Duodenal mucosa (tissue), 2 donors: ENCODE results near the gene NXF1.

Source experiments
- H3K27ac ChIP-seq: one replicate; pipeline ENCODE4 v1.7.0; 2013; ENCODE audit warnings: low read depth, low read length
- H3K27me3 ChIP-seq, 2 donors: one replicate each; pipeline ENCODE4 v1.7.0; 2013; ENCODE audit warnings: low read length in 2 of 2, control low read depth in 1 of 2; ENCODE audit not compliant: insufficient read depth in 2 of 2, control insufficient read depth in 1 of 2
- H3K36me3 ChIP-seq, 2 donors: one replicate each; pipeline ENCODE4 v1.7.0; 2013; ENCODE audit warnings: low read length in 2 of 2, control low read depth in 1 of 2; ENCODE audit not compliant: insufficient read depth in 2 of 2, control insufficient read depth in 1 of 2
- H3K4me1 ChIP-seq, 2 donors: one replicate each; pipeline ENCODE4 v1.7.0; 2013; ENCODE audit warnings: low read length in 2 of 2, control low read depth in 1 of 2; ENCODE audit not compliant: insufficient read depth in 2 of 2, control insufficient read depth in 1 of 2
- H3K4me3 ChIP-seq, 2 donors: one replicate each; pipeline ENCODE4 v1.7.0; 2013; ENCODE audit warnings: low read length in 2 of 2, low read depth in 1 of 2
- H3K9ac ChIP-seq, 2 donors: one replicate each; pipeline ENCODE4 v1.7.0; 2013; ENCODE audit warnings: low read length in 2 of 2, low read depth in 1 of 2
- H3K9me3 ChIP-seq, 2 donors: one replicate each; pipeline ENCODE4 v1.7.0; 2013; ENCODE audit warnings: low read length in 2 of 2, control low read depth in 1 of 2; ENCODE audit not compliant: control insufficient read depth in 1 of 2

The NXF1 gene

GRCh38 chr11:62787005-62787759 is 18.1 kb downstream of the NXF1 start, which contains the start of gene TMEM179B:
Gene TMEM179B (plus strand): TSS chr11:62787402. CDS start chr11:62787432, 30 bp downstream.
- H3K4me1 ChIP-seq: peaks cover 24 to 41% of the 10 kb centered on the region in 2 donors
- peak within 1 kb of the TSS; percentile 96 for H3K27ac ChIP-seq
- H3K4me3 ChIP-seq: peak within 1 kb of the TSS; percentile 77 to 99
- H3K9me3 ChIP-seq: no peaks in the 10 kb centered on the region
- H3K27me3 ChIP-seq: no peaks in the 10 kb centered on the region
- peaks cover 17 to 30% of the 10 kb centered on the region in 2 donors for H3K36me3 ChIP-seq
- H3K9ac ChIP-seq: peak within 1 kb of the TSS; percentile 74 to 100

GRCh38 chr11:62786318-62787004 is 18.8 kb downstream of the NXF1 start:
- Histone ChIP-seq H3K4me1 (peaks cover 22 to 38% of the 10 kb centered on the region in 2 donors), H3K36me3 (peaks cover 18 to 32% of the 10 kb centered on the region in 2 donors), H3K4me3 (peak overlapping the region; percentile 77 to 99), H3K9ac (peak overlapping the region; percentile 74 to 100), H3K27ac (peak overlapping the region; percentile 96), H3K27me3 (no peaks in the 10 kb centered on the region), H3K9me3 (no peaks in the 10 kb centered on the region)

GRCh38 chr11:62782753-62783152 is 22.5 kb downstream of the NXF1 start:
- Histone ChIP-seq H3K4me3 (no peak overlapping the region), H3K27ac (no peak overlapping the region), H3K27me3 (no peaks in the 10 kb centered on the region), H3K36me3 (peaks cover 17 to 27% of the 10 kb centered on the region in 2 donors), H3K9me3 (no peaks in the 10 kb centered on the region), H3K9ac (no peak overlapping the region), H3K4me1 (peaks cover 7 to 12% of the 10 kb centered on the region in 2 donors)

- peaks cover 22 to 47% of the 10 kb centered on the region in 2 donors for H3K36me3 ChIP-seq
These were observed 26.8 kb downstream of the NXF1 start for GRCh38 chr11:62778441-62778840.

GRCh38 chr11:62777389-62777788 is 27.9 kb downstream of the NXF1 start:
- H3K27ac ChIP-seq: no peak overlapping the region
- no peak overlapping the region for H3K9ac ChIP-seq
- H3K4me3 ChIP-seq: no peak overlapping the region
- H3K27me3 ChIP-seq: no peaks in the 10 kb centered on the region
- no peaks in the 10 kb centered on the region for H3K9me3 ChIP-seq
- H3K36me3 ChIP-seq: peaks cover 17 to 42% of the 10 kb centered on the region in 2 donors
- no peaks in the 10 kb centered on the region for H3K4me1 ChIP-seq

More at GRCh38 chr11:62778441-62778840, 26.8 kb downstream of the NXF1 start:
- no peak overlapping the region for H3K4me3 ChIP-seq
- no peaks in the 10 kb centered on the region for H3K27me3 ChIP-seq
- no peak overlapping the region for H3K27ac ChIP-seq
- no peaks in the 10 kb centered on the region for H3K4me1 ChIP-seq
- no peak overlapping the region for H3K9ac ChIP-seq
- no peaks in the 10 kb centered on the region for H3K9me3 ChIP-seq

GRCh38 chr11:62775646-62776045 is 29.6 kb downstream of the NXF1 start:
- H3K9me3 ChIP-seq: no peaks in the 10 kb centered on the region
- H3K9ac ChIP-seq: no peak overlapping the region
- peaks cover 8 to 11% of the 10 kb centered on the region in 2 donors for H3K4me1 ChIP-seq
- H3K4me3 ChIP-seq: no peak overlapping the region
- H3K27ac ChIP-seq: no peak overlapping the region
- H3K27me3 ChIP-seq: no peaks in the 10 kb centered on the region
- peaks cover 14 to 36% of the 10 kb centered on the region in 2 donors for H3K36me3 ChIP-seq

- Histone ChIP-seq H3K27ac (no peak overlapping the region), H3K9me3 (no peaks in the 10 kb centered on the region), H3K4me3 (no peak overlapping the region), H3K27me3 (no peaks in the 10 kb centered on the region), H3K9ac (no peak overlapping the region), H3K4me1 (peaks cover 16 to 22% of the 10 kb centered on the region in 2 donors), H3K36me3 (peaks cover 14 to 30% of the 10 kb centered on the region in 2 donors)
These were observed 30.8 kb downstream of the NXF1 start for GRCh38 chr11:62774407-62774806.

- Histone ChIP-seq H3K27me3 (no peaks in the 10 kb centered on the region), H3K36me3 (peaks cover 10 to 23% of the 10 kb centered on the region in 2 donors), H3K27ac (peak within 1 kb of the TSS; percentile 87), H3K9ac (peak within 1 kb of the TSS; percentile 67 to 88), H3K4me1 (peaks cover 16 to 22% of the 10 kb centered on the region in 2 donors), H3K9me3 (no peaks in the 10 kb centered on the region), H3K4me3 (peak within 1 kb of the TSS; percentile 73 to 88)
These were observed 33.9 kb downstream of the NXF1 start, which contains the start of gene TAF6L for GRCh38 chr11:62771144-62772021. Gene TAF6L (plus strand): TSS chr11:62771396. CDS start chr11:62775784, 4,388 bp downstream.

- Histone ChIP-seq H3K36me3 (peaks cover 12 to 22% of the 10 kb centered on the region in 2 donors), H3K9me3 (no peaks in the 10 kb centered on the region), H3K4me1 (peaks cover 16 to 22% of the 10 kb centered on the region in 2 donors), H3K4me3 (peak overlapping the region; percentile 73 to 88), H3K27me3 (no peaks in the 10 kb centered on the region), H3K9ac (peak overlapping the region; percentile 67 to 88), H3K27ac (peak overlapping the region; percentile 42)
These were observed 34.5 kb downstream of the NXF1 start for GRCh38 chr11:62770778-62771143.
